H1 (cell line): Measurements from ENCODE around the gene EXOSC10. TPM values are rescaled to one million over a fixed set of nuclear protein-coding genes. Genes with fewer than 3 reads are reported as not detected.
A peak's percentile ranks its signal among the peaks of the same experiment; 100 is the strongest.

Experiments
- CTCF ChIA-PET: fragments of 300-600 bp; sonication (Branson Sonifier 250); formaldehyde crosslinking; loops from one replicate; lab custom pipeline; 2021; ENCODE audit not compliant: partially characterized antibody; lab: Charles Lee
- POLR2A ChIA-PET: fragments of 300-600 bp; sonication (Branson Sonifier 250); formaldehyde crosslinking; loops from one replicate; lab custom pipeline; 2021; ENCODE audit warnings: inconsistent platforms; ENCODE audit not compliant: partially characterized antibody; lab: Charles Lee
- DNase-seq, 2 experiments: peaks; one replicate each; pipeline versions ENCODE4 v3.0.0 to v3.0.0-alpha.2; 2010 to 2022; ENCODE audit warnings: low spot score in 2 of 2, low read depth in 1 of 2, mixed read lengths in 1 of 2
- FAIRE-seq: peaks from 2 replicates; lab custom pipeline; 2011; peaks lifted over from hg19 to GRCh38; lab: Jason Lieb, UNC
- H2AFZ ChIP-seq: 2 replicates; pipeline ENCODE4 v1.8.1; 2012; ENCODE audit warnings: low read length, inconsistent platforms
- H2AK5ac ChIP-seq: 2 replicates; pipeline ENCODE4 v1.6.1; 2013; ENCODE audit warnings: low read depth, low read length
- H2BK120ac ChIP-seq: replicated peaks from 2 replicates; pipeline ENCODE3; 2013; ENCODE audit warnings: low read depth, low read length, inconsistent platforms
- H2BK12ac ChIP-seq: 2 replicates; pipeline ENCODE4 v1.6.1; 2013; ENCODE audit warnings: low read depth, low read length
- H2BK15ac ChIP-seq: 2 replicates; pipeline ENCODE4 v1.6.1; 2013; ENCODE audit warnings: low read length
- H2BK20ac ChIP-seq: 2 replicates; pipeline ENCODE4 v1.6.1; 2013; ENCODE audit warnings: low read length
- H2BK5ac ChIP-seq: 2 replicates; pipeline ENCODE4 v1.6.1; 2013; ENCODE audit warnings: low read depth, low read length
- H3K14ac ChIP-seq: 2 replicates; pipeline ENCODE4 v1.6.1; 2013; ENCODE audit warnings: inconsistent platforms; ENCODE audit not compliant: insufficient read length
- H3K18ac ChIP-seq: 2 replicates; pipeline ENCODE4 v1.6.1; 2013; ENCODE audit warnings: low read length; ENCODE audit errors: extremely low read depth
- H3K23ac ChIP-seq: 2 replicates; pipeline ENCODE4 v1.6.1; 2013; ENCODE audit warnings: inconsistent platforms; ENCODE audit not compliant: insufficient read length
- H3K23me2 ChIP-seq: 2 replicates; pipeline ENCODE4 v1.6.1; 2013; ENCODE audit warnings: low read depth, low read length
- H3K27ac ChIP-seq: 2 replicates; pipeline ENCODE4 v1.6.1; 2011; ENCODE audit warnings: low read depth, low read length, inconsistent platforms
- H3K27me3 ChIP-seq, 4 experiments: replicated peaks in 1 of 4; 1 replicate in 1 of 4; 2 replicates in 3 of 4; pipeline versions ENCODE4 v1.6.1 to v1.8.1; 2011 to 2013; ENCODE audit warnings: low read length in 3 of 4, mild to moderate bottlenecking in 3 of 4, inconsistent platforms in 2 of 4, mixed read lengths in 2 of 4, moderate library complexity in 1 of 4; ENCODE audit not compliant: control insufficient read depth in 3 of 4, insufficient read depth in 3 of 4; ENCODE audit errors: extremely low read depth in 1 of 4
- H3K36me3 ChIP-seq, 4 experiments: 2 replicates each; pipeline versions ENCODE4 v1.6.1 to v1.8.1; 2011 to 2013; ENCODE audit warnings: mild to moderate bottlenecking in 4 of 4, low read length in 3 of 4, moderate library complexity in 2 of 4, control low read depth in 1 of 4, inconsistent platforms in 1 of 4; ENCODE audit not compliant: insufficient read depth in 4 of 4, control insufficient read depth in 2 of 4
- H3K4ac ChIP-seq: replicated peaks from 2 replicates; pipeline ENCODE3; 2013; ENCODE audit warnings: low read length, low read depth, mixed read lengths, inconsistent platforms; ENCODE audit not compliant: insufficient read length
- H3K4me1 ChIP-seq, 4 experiments: replicated peaks in 1 of 4; 1 replicate in 1 of 4; 2 replicates in 3 of 4; pipeline versions ENCODE4 v1.6.1 to v1.8.1; 2011 to 2013; ENCODE audit warnings: low read length in 3 of 4, inconsistent platforms in 2 of 4, mixed read lengths in 1 of 4; ENCODE audit not compliant: insufficient read depth in 4 of 4, control insufficient read depth in 3 of 4
- H3K4me2 ChIP-seq, 2 experiments: 2 replicates each; pipeline versions ENCODE4 v1.6.1 to v1.8.1; 2011 to 2013; ENCODE audit warnings: low read depth in 2 of 2, low read length in 2 of 2, control low read depth in 1 of 2, inconsistent platforms in 1 of 2, mild to moderate bottlenecking in 1 of 2; ENCODE audit not compliant: insufficient read depth in 1 of 2
- H3K4me3 ChIP-seq, 4 experiments: fragments of 200-600, 300-600 bp in 1 of 4; sonication (generic), shearing (Covaris generic), sonication (Bioruptor Twin) in 1 of 4; 2 replicates each; pipeline versions ENCODE4 v1.5.1 to v1.8.1; 2011 to 2016; ENCODE audit warnings: low read length in 4 of 4, low read depth in 3 of 4, control low read depth in 2 of 4, inconsistent platforms in 2 of 4, mild to moderate bottlenecking in 2 of 4, mixed read lengths in 1 of 4, moderate library complexity in 1 of 4; ENCODE audit not compliant: insufficient read depth in 2 of 4; ENCODE audit errors: extremely low read depth in 1 of 4
- H3K56ac ChIP-seq: replicated peaks from 2 replicates; pipeline ENCODE3; 2013; ENCODE audit warnings: low read depth, mild to moderate bottlenecking, mixed read lengths, low read length, inconsistent platforms; ENCODE audit not compliant: insufficient read length
- H3K79me1 ChIP-seq: 2 replicates; pipeline ENCODE4 v1.6.1; 2013; ENCODE audit warnings: low read depth, low read length, control low read depth
- H3K79me2 ChIP-seq, 2 experiments: 2 replicates each; pipeline versions ENCODE4 v1.6.1 to v1.8.1; 2012 to 2013; ENCODE audit warnings: low read length in 2 of 2, mild to moderate bottlenecking in 2 of 2, inconsistent platforms in 1 of 2; ENCODE audit not compliant: insufficient read depth in 2 of 2, control insufficient read depth in 1 of 2
- H3K9ac ChIP-seq, 4 experiments: replicated peaks in 1 of 4; 1 replicate in 1 of 4; 2 replicates in 3 of 4; pipeline versions ENCODE4 v1.6.1 to v1.8.1; 2011 to 2013; ENCODE audit warnings: low read depth in 3 of 4, low read length in 3 of 4, control low read depth in 2 of 4, mild to moderate bottlenecking in 2 of 4, moderate library complexity in 2 of 4, inconsistent platforms in 1 of 4; ENCODE audit errors: extremely low read depth in 1 of 4
- H3K9me3 ChIP-seq, 2 experiments: 2 replicates each; pipeline versions ENCODE4 v1.6.1 to v1.8.1; 2012 to 2013; ENCODE audit warnings: mild to moderate bottlenecking in 2 of 2, moderate library complexity in 2 of 2, control low read depth in 1 of 2, inconsistent platforms in 1 of 2, low read depth in 1 of 2, low read length in 1 of 2, mixed read lengths in 1 of 2; ENCODE audit not compliant: insufficient read depth in 2 of 2
- H4K20me1 ChIP-seq, 2 experiments: replicated peaks in 1 of 2; 2 replicates each; pipeline versions ENCODE3 to v1.8.1; 2011 to 2013; ENCODE audit warnings: inconsistent platforms in 2 of 2, low read length in 2 of 2, mild to moderate bottlenecking in 1 of 2; ENCODE audit not compliant: insufficient read depth in 2 of 2, control insufficient read depth in 1 of 2
- H4K5ac ChIP-seq: 2 replicates; pipeline ENCODE4 v1.6.1; 2013; ENCODE audit warnings: low read length, low read depth, mixed read lengths, inconsistent platforms; ENCODE audit not compliant: insufficient read length
- H4K8ac ChIP-seq: 2 replicates; pipeline ENCODE4 v1.8.0; 2013; ENCODE audit warnings: mild to moderate bottlenecking, moderate library complexity, low read length, inconsistent platforms; ENCODE audit not compliant: insufficient read depth; ENCODE audit errors: extremely low read depth
- H4K91ac ChIP-seq: replicated peaks from 2 replicates; pipeline ENCODE3; 2013; ENCODE audit warnings: low read length, mixed read lengths, inconsistent platforms; ENCODE audit not compliant: insufficient read length
- ASH2L ChIP-seq: fragments of 200-600, 300-600 bp; sonication (generic); IDR thresholded peaks from one replicate; pipeline ENCODE4 v1.7.1; 2017; ENCODE audit warnings: low read length
- CBX5 ChIP-seq: fragments of 300-800, 300-1000 bp; sonication (generic); IDR thresholded peaks from 2 replicates; pipeline ENCODE4 v1.7.1; 2016; ENCODE audit warnings: antibody characterized with exemption, low read length, low read depth
- JUN ChIP-seq: IDR thresholded peaks from 2 replicates; pipeline ENCODE4 v1.6.1; 2011; ENCODE audit warnings: low read depth, mild to moderate bottlenecking, improper control_type of control experiment, low read length
- KDM1A ChIP-seq: fragments of 200-600, 300-600 bp; sonication (generic); IDR thresholded peaks from 2 replicates; pipeline ENCODE4 v1.7.1; 2016; ENCODE audit warnings: mild to moderate bottlenecking, low read length, borderline replicate concordance
- RFX5 ChIP-seq: IDR thresholded peaks from 2 replicates; pipeline ENCODE4 v1.6.1; 2011; ENCODE audit warnings: low read depth, low read length, improper control_type of control experiment, borderline replicate concordance
- RXRA ChIP-seq: IDR thresholded peaks from 2 replicates; pipeline ENCODE4 v1.6.1; 2011; ENCODE audit warnings: low read depth, mild to moderate bottlenecking, low read length, moderate library complexity; ENCODE audit not compliant: insufficient read depth
- SAP30 ChIP-seq: fragments of 300-600 bp; sonication (generic); IDR thresholded peaks from 2 replicates; pipeline ENCODE4 v1.7.1; 2012; ENCODE audit warnings: low read length, moderate library complexity, mild to moderate bottlenecking, inconsistent platforms; ENCODE audit not compliant: insufficient read depth, insufficient replicate concordance
- SIN3A ChIP-seq, 2 experiments: IDR thresholded peaks in 1 of 2; conservative IDR thresholded peaks in 1 of 2; 2 replicates each; pipeline ENCODE4 v1.6.1; 2011 to 2012; ENCODE audit warnings: low read length in 2 of 2, improper control_type of control experiment in 1 of 2, low read depth in 1 of 2, mild to moderate bottlenecking in 1 of 2
- WGBS, 2 experiments: shearing (Covaris generic) in 1 of 2; methylation state at CpG; one replicate each; pipeline versions ENCODE4 v1.1.6 to v1.1.7; 2013 to 2015; ENCODE audit warnings: low lambda C conversion rate in 2 of 2, mixed read lengths in 2 of 2, inconsistent platforms in 1 of 2, low coverage in 1 of 2, missing lambda C conversion rate in 1 of 2; ENCODE audit not compliant: insufficient replicate concordance in 2 of 2, insufficient coverage in 1 of 2, insufficient read length in 1 of 2; ENCODE audit errors: extremely low coverage in 1 of 2, missing lambda C conversion rate in 1 of 2; 5-methylcytosine and 5-hydroxymethylcytosine counted together
- polyA plus RNA-seq, 7 experiments: library from polyadenylated mRNA; depleted of rRNA in 3 of 7; stranded (reverse) in 5 of 7; unstranded in 2 of 7; fragments of >200 nt in 5 of 7; fragments of 200-250 nt in 2 of 7; gene quantifications; 1 replicate in 5 of 7; 2 replicates in 1 of 7; 4 replicates in 1 of 7; pipeline versions ENCODE4 v1.2.1 to v1.2.3, GENCODE V29; 2011 to 2013; ENCODE audit warnings: missing spikeins in 2 of 7, mixed read lengths in 2 of 7
- total RNA-seq: library from RNA; stranded (reverse); fragmentation: NEBNext Ultra II Directional; extraction: Animal tissue kit (Norgen Biotek cat#: 25700); gene quantifications from 2 replicates; pipeline ENCODE4 v1.2.1, GENCODE V29; 2021

EXOSC10 gene
- total and polyA plus RNA-seq, 2 of the 8 experiments (the other 6 are each of a cell fraction or from before 2014, with no cell fraction given), result 57.9 to 86.1 TPM

GRCh38 chr1:11042995-11043874, 56.4 kb downstream of the EXOSC10 start:
- H3K79me1 ChIP-seq, result no peaks in the 10 kb centered on the region
- H3K18ac ChIP-seq, result no peak overlapping the region
- no peaks in the 10 kb centered on the region for H3K9me3 ChIP-seq
- H3K36me3 ChIP-seq, result no peaks in the 10 kb centered on the region
- H3K23ac ChIP-seq, result no peak overlapping the region
- TF ChIP-seq KDM1A, result no peak
- TF ChIP-seq JUN, result no peak
- TF ChIP-seq ASH2L, result no peak
- TF ChIP-seq RFX5, result no peak
- no peak for TF ChIP-seq SIN3A (conservative IDR thresholded peaks at IDR 0.05 in 1 of 2, IDR thresholded peaks at IDR 0.05 in 1 of 2; ENCODE audit: low read depth in 1 of 2, low read length in 2 of 2)
- no peak for TF ChIP-seq SAP30
- no peak for TF ChIP-seq RXRA
- TF ChIP-seq CBX5, result no peak
- no peak overlapping the region for H3K4ac ChIP-seq
- 0 out of 2 replicates have a peak overlapping the region, but pooled peaks have one; percentile 38 for H4K8ac ChIP-seq
- H4K20me1 ChIP-seq, result peaks cover 0 to 13% of the 10 kb centered on the region in 2 experiments
- H2BK15ac ChIP-seq, result no peak overlapping the region
- no peak overlapping the region for H3K27ac ChIP-seq
- FAIRE-seq (no peak), DNase-seq (peak in 1 of 2 experiments; percentile 37)
- no peak overlapping the region for H3K4me2 ChIP-seq
- no peak overlapping the region for H2BK12ac ChIP-seq
- no peaks in the 10 kb centered on the region for H3K79me2 ChIP-seq
- no peaks in the 10 kb centered on the region for H3K27me3 ChIP-seq
- 89% methylated on average over 18 of the region's 19 CpGs; no CpG with 5 or more reads in 1 of the 2 experiments for WGBS, 2 experiments
- H3K4me1 ChIP-seq, result peaks cover 0 to 10% (median 1%) of the 10 kb centered on the region in 4 experiments; a peak in 4 of 7 replicates
- ChIA-PET CTCF (interaction anchor here (0.6 to 1.1 kb wide), 3 partner anchors 18 to 156 kb away, joined by 3 read pairs; no protein-coding TSS in a partner anchor), POLR2A (interaction anchor here (2.0 to 2.1 kb wide), 2 partner anchors 9 to 12 kb away, joined by 6 to 16 read pairs; no protein-coding TSS in a partner anchor)
- H2AK5ac ChIP-seq, result no peak overlapping the region
- no peak overlapping the region for H2BK5ac ChIP-seq
- no peak overlapping the region for H3K9ac ChIP-seq
- H4K5ac ChIP-seq, result no peak overlapping the region
- H3K56ac ChIP-seq, result no peak overlapping the region
- H2BK120ac ChIP-seq, result no peak overlapping the region
- H4K91ac ChIP-seq, result no peak overlapping the region
- peaks cover 32% of the 10 kb centered on the region; the same call in 1 of the 2 replicates for H3K23me2 ChIP-seq
- H2BK20ac ChIP-seq, result no peak overlapping the region
- no peak overlapping the region for H3K4me3 ChIP-seq
- no peak overlapping the region for H2AFZ ChIP-seq
- no peak overlapping the region for H3K14ac ChIP-seq
